DMS 273 (cell line): ENCODE measurements around the gene KRT36.

Experiments used
- DNase-seq: peaks from one replicate; lab custom pipeline; 2025; ENCODE audit not compliant: unreplicated experiment; lab: John Stamatoyannopoulos, UW

Gene KRT36

DNA sequence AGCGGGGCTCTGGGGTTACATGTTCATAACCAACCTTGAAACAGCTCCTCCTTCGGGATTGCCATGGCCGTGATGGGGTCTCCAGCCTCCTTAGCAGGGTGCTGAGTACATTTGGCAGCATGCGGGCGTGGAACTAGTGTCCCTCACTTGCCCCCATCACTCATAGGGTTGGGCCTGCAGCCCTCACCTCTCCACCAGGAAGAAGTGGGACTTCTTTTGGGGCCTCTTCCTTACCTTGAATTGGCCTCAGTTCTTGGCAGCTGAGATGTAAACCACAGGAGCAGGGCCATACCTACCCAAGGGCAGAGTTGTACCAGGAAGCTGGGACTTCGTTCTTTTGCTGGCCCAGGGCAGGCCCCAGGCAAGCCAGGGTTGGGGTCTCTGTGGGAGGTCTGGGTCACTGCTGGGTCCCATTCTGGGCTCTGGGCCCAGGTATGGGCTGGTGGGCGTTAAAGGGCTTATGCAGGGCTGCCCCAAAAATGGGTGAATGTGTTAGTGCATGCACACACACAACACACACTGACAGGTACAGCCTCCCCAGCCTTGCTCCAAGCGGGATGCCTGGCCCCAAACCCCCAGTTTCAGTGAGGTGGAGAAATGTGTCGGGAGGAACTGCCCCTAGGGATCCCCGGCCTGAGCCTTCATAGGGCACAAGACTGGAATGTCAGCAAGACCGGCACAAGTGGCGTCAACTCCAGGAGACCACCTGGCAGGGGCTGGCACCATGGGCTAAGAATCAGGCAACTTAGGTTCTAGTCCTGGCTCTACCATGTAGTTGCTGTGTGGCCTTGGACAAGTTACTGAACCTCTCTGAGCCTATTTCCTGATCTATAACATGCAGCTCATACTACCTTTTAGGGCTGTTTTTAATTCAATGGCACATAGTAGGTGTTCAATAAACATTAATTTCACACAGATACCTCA lies 32.9 kb upstream of the KRT36 start:
- no peak for DNase-seq

DNA sequence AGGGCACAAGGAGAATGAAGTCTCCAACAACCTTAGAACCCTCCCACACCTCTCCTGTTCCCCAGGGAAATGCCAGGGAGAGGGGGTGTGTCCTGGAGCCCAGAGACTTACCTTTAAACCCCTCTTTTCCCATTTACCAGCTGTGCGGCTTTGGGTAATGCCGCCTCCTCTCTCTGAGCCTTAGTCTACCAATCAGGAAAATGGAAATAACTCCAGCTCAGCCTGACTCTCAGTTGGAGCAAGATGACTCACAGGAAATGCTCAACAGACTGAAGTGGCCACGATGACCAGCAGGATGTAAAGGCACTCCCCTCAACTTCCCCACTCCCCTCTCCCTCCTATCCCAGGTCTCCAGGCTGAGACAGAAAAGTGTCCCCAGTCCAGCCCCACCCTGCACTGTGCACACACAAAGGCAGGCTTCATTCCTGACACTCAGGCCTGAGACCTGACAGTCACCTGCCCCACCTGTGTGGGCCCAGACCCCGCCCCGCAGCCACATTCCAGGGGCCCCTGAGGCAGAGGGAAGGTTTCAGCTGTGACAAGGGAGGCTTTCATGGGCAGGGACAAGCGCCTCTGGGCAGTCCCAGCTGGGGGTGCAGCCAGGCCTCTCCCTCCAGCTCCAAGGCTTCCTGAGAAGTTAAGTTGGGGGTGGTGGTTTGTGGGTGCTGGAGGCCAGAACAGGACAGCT lies 32.0 kb upstream of the KRT36 start:
- DNase-seq, result no peak

DNA sequence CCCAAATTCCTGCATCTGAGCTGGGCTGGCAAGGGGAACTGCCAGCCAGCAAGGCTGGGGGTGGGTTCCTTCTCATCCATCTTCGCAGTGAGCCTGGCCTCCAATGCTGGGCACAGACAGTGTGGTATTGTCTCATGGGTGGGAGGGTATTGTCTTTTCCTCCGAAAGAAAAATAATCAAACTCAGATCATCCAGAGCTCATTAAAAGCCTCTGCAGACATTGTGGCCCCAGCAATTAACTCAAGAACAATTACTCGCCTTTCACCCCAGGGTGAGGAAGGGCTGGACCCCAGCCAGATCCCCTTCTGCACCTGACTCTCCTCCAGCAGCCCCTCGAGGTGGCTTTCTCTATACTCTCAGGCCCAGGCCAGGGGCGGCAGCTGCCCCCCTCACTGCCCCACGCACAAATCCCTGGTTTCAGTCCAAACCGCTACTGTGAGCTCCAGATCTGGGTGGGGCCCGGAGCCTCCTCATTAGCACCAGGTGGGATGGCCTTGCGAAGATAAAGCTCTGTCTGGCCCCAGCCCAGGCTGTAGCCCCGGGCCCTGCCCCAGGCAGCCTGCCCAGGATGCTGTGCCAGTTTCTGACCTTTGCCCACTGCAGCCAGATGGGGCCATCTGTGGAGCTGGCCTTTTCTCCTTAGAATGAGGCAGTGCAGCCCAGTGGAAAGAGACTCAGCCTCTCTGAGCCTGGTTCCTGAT lies 31.3 kb upstream of the KRT36 start:
- DNase-seq, result peak; percentile 60

DNA sequence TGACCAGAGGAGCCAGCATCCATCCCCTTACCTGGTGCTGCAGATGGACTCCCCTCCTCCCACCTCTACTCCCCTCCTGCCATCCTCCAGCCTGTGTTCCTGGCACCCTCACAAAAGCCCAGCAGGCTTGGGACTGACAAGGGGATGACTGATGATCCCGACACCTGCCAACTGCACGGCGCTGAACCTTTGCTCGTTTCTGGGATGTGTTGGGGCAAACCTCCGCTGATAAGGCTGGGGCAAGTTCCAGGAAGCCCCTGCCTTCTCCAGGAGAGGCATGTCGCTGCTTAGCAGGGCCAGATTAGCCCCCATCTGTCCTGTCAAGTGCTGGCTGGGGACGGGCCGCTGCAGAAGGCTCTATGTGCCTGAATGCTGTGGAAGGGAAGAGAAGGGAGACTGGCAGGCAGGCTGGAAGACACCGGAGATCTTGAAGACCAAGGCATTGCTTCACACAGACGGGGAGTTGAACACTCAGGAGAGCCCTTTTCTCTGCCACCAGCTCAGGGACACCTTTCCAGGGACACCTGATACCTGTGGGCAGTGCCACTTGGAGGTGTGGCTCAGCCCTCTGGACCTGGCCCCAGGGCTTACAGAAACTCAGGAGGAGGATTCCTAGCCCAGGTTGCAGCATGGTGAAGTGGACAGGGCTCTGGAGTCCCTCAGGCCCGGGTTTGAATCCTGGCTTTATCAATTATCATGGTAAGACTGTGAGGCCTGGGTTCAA lies 30.0 kb upstream of the KRT36 start:
- peak; percentile 96 for DNase-seq

DNA sequence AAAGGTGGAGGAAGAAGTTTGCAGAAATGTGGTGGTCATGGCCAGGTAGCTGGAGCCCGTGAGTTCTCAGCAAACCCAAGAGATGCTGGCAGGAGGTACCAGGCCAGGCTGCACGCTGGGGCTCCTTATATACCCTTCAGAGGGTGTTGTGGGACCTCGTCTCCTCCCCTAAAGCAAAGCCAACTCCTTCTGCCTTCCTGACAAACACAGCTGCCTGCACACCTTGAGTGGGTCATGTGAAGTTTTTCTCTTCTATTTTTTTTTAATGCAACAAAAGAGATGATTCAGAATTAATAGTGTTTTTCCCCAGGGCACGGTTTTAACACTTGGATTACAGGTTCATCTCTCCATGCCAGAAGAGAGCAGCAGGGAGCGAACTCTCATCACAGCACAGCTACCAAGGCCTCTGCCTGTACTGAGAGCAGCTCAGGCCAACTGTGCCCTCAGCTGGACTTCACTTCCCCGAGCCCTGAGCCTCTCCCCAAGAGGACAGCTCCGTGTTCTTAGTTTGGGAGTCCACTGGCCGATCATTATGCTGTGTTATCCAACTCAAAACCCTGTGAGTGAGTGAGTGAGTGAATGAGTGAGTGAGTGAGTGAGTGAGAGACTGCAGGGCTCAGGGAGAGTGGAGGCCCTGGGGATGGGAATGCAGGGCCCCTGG lies 29.2 kb upstream of the KRT36 start, which contains the start of gene KRT15:
KRT15 (minus strand) TSS at position 102 of the 661 bp plus-strand sequence; CDS start at position 39, 63 bp downstream.
- DNase-seq, result peak; percentile 64

DNA sequence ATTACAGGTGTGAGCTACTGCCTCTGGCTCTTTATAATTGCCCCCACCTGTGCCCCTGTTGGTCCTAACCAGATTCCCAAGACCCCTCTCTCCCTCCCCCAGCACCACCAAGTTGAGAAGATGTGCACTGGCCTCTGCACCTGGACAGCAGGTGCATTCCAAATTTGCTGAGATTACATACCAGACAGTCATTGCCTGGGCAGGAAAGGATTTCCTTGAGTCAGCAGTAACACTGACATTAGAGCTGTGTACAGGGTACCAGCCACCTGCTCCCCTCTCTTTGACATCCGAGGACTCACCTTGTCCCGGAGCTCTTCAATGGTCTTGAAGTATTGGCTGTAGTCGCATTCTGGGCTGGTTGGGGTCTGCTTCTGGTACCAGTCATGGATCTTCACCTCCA lies 28.3 kb upstream of the KRT36 start:
- no peak for DNase-seq

DNA sequence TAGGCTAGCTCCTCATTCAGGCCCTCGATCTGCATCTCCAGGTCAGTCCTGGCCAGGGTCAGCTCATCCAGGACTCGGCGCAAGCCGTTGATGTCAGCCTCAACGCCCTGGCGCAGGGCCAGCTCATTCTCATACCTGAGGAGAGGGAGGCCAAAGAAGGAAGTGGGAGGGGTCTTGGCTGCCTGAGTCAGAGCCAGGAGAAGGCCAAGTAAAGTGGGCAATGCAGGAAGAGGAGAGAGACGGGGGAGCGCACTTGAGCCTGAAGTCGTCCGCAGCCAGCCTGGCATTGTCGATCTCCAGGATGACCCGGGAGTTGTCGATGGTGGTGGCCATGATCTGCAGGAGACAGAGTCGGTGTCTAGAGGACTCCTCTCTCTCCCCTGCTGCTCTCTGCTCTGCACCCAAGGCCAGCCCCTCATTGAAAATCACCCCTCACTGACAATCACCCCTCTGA lies 27.1 kb upstream of the KRT36 start:
- no peak for DNase-seq

DNA sequence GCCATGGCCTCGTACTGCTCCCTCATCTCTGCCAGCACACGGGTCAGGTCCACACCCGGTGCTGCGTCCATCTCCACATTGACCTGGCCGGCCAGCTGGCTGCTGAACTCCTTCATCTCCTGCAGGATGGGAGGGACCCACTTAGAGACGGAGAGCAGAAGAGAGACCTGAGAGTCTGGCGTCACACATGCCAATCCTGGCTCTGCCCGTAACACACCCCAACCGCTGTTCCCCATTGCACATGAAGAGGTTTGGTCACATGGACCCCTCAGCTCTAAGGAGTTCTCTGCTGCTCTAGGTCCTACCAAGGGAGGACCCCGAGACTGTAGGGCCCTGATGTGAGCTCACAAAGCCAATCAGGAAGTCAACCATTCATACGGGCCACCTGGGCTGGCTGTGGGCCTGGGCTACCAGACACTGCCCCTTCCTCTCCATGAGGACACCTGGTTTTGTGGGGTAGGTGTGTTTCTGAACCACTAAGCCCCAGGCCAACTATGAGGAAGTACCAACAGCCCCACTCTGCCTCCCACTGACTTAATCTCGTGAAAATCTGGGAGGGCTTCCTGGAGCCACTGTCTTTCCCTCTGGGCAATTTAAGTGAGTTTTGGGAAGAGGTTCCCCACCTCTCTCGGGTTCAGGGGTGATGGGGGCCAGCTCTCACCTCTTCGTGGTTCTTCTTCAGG lies 26.6 kb upstream of the KRT36 start:
- no peak for DNase-seq

DNA sequence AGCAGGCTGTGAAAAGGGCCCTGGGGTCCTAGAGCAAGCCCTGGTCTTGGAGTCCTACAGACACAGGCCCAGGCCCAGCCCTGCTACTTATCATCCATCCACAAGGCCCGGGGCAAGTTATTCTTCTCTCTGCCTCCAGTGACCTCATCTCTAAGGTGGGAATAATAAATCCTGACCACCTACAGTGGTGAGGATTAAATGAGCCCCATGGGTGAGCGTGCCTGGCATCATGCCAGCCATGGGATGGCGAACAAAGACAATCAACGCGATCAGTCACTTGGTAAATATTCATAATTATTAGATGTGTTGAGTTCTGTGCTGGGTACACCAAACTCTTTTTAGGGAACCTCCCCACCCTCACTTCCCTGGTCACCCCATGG lies 23.4 kb upstream of the KRT36 start:
- no peak for DNase-seq

DNA sequence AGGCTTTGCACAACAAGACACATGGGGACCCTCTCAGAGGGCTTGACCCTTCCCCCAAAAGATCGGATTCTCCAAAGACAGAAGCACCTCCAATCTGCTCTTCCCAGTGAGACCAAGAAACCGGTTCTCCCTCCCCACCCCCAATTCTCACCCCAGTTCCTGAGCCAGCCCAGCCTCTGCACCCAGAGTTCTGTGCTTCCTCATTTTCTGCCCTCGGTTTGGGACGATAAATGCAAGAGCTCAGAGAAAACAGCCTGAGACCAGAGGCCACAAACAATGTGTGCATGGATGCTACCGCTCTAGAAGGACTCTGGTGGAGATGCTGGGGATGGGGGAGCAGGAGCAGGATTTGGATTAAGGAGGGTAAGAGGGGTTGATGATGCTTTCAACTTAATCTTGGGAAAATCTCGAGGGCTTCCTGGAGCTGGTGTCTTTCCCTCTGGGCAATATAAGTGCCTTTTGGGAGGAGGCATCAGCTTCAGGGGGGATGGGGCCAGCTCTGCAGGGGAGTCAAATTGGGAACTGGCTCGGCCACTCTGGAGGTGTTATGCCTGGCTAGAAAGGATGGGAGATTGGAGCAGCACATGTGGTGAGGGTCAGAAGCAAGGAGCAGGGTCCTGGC lies 22.9 kb upstream of the KRT36 start:
- DNase-seq, result no peak

DNA sequence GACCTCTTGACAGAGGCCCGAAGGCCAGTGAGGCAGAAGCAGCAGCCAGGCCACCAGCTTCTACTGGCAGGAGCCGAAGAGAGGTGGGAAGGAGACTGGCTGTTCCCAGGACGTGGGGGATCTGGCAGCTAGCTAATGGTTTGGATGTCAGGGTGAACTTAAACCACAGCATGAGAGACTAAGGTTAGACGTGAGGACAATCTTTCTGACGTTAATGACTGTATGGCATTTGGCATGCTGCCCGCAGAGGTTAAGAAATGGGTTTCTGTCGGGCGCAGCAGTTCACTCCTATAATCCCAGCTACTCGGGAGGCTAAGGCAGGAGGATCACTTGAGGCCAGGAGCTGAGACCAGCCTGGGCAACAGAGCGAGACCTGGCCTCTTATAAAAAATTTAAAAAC lies 22.0 kb upstream of the KRT36 start:
- no peak for DNase-seq

DNA sequence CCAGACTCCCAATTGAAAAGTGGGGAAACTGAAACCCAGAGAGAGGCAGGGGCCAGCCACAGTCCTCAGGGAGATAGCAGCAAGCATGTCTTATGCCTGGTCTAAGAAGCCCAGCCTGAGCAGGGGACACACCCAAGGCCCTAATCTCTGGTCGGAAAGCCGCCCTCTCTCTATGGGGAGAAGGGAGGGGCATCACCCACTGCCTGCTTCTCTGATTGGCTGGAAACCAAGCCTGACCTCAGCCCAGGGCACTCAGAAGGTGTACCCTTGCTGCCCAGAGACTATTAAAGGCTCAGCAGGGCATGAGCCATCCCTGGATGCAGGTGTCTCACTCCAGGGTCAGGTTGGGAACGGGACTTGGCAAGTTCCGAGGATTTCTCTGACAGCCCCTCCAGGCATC lies 21.4 kb upstream of the KRT36 start:
- DNase-seq, result no peak

DNA sequence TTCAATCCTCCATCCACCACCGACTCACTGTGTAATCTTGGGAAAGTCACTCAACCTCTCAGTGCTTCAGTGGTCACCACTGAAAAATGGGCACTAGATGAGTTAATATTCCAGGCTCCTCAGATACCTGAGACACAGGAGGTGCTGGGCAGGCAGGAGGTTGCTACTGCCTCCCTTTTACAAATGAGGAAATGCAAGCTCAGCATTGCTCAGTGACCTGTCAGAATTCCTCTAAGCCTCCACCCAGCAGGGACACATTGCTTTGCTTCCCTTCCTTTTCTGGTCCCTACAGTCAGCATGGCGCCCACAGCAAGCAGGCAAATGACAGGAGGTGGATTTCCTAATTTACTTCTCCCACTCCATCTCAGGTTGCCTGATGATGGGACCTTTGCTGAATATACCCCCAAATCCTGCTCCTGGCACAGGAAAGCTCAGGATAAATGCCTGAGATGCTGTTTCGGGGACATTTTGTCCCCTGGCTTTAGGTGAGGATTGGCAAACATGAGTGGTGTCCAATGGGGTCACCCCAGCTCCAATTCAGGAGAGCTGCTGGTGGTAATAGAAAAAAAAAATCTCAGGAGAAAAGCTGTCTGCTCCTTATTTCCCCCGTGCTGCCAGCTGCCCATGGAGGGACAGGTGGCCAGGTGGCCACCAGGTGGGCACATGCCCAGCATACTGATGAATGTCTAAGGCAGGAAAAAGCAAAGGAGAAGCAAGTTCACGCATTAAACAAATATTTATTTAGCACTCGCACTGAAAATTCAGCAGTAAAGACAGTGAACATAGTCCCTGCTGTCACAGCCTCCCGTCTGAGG lies 20.7 kb upstream of the KRT36 start:
- no peak for DNase-seq

DNA sequence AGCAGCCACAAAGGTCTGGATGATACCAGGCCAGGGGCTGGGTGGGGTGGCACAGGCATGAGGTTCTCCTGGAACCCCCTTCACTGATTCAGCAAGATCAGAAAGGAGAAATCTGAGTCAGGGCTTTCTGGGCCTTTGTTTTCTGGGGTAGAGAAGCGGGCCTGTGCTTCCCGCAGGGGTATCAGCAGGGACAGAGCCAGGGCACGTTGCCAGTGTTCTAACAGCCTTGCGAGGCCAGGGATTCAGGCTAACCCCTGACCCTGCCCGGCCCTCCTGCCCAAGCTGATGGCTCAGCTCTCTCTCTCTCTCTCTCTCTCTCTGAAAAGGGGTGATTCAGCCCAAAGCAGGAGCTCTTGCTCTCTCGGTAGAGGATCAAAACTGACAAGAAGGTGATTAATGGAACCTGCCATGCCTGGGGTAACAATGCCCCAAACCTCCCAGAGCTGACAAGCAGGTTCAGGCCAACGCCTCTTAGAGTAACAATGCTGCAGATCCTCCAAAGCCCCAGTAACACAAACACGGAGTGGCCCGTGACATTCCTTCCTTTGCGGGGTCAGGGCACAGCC lies 17.7 kb upstream of the KRT36 start:
- DNase-seq, result no peak

DNA sequence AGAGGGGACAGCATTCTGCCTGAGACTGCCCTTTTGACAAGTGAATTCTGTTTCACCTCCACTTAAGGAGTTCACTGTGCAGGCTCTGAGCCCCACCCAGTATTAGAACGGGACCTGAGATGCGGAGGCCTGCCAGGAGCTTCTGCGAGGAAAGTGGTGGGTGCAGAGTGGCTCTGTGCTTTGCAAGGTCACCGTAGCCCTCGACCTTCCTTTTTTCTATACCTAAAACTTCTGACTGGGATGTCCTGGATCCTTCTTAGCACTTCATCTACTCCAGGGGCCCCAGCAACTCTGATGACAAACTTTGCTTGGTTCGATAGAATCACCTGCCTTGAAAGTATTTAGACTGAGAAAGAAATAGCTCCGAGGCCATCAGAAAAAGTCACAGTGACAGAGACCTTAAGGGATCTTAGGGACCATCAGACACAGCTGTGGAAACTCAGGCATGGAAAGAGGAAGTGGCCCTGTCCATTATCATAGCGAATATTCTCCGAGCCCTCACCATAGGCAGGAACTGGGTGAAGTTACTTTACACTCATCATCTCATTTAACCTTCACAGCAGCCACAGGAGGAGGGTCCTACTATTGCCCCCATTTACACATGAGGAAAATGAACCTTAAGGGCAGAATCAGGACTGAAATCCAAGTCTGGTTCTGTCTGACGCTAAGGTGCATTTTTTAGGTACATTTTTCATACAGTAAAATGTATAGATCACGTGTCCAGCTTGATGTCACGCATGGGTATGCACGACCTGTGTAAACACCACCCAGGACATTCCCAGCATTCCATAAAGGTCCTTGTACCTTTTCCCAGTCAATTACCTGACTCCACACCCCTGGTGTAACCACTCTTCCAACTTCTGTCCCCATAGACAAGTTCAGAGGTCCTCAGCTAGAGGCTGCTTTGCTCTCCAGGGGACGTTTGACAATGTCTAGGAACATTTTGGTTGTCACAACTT lies 16.4 kb upstream of the KRT36 start:
- DNase-seq, result no peak

DNA sequence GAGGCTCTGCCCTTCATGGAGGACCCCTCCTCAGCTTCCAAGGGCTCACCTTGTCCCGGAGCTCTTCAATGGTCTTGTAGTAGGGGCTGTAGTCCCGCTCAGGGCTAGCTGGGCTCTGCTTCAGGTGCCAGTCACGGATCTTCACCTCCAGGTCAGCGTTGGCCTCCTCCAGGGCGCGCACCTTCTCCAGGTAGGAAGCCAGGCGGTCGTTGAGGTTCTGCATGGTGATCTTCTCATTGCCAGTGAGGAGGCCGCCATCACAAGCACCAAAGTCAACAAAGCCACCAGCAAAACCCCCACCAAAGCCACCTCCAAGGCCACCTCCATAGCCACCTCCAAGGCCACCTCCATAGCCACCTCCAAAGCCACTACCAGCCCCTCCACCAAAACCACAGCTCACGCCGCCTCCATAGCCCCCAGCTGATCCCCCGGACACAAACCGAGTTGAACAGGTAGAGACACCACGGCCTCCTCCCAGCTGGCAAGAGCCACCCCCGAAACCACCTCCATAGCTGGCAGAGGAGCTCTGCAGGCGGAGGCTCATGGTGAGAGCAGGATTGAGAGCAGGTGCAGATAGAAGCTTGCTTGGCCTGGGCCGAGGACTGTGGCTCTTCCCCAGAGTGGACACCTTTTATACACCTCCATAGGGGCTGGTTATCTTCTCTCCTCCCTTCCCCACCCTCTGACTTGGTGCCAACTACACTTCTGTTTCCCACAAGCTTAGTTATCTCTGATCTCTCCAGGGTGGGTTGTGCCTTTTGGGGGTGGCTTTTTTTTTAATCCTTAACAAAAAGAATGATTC lies 15.5 kb upstream of the KRT36 start, which contains the start of gene KRT13:
KRT13 (minus strand) TSS at position 606 of the 802 bp plus-strand sequence; CDS start at position 544, 62 bp downstream.
- DNase-seq, result no peak
